ENCODE data around the gene CARS1. TPM values are rescaled to one million over a fixed set of nuclear protein-coding genes. Genes with fewer than 3 reads are reported as not detected.

Gene CARS1
- total and polyA plus RNA-seq, 10 of the 15 experiments (the other 5 are each of a cell fraction or from before 2014, with no cell fraction given): 7.8 to 60.6 (median 45.7) TPM

GRCh38 chr11:3040881-3041280 lies 16.3 kb downstream of the CARS1 start:
- ATAC-seq: no peak
- no peak overlapping the region for H3K4me3 ChIP-seq
- no peak for DNase-seq (ENCODE audit: low read depth, low spot score)
- H3K27ac ChIP-seq (ENCODE audit: control insufficient read depth, insufficient read depth): no peak overlapping the region
- no peaks in the 10 kb centered on the region for H4K20me1 ChIP-seq (ENCODE audit: control insufficient read depth, insufficient read depth)
- ChIA-PET SMC1A (ENCODE audit: uncharacterized antibody, unreplicated experiment) (interaction anchor here (2.2 kb wide), 1 partner anchor 9 kb away, joined by 8 read pairs; no protein-coding TSS in a partner anchor), CTCF (interaction anchor here (0.7 to 6.6 kb wide), 3 partner anchors 8 to 50 kb away, joined by 3 to 143 read pairs (median 77); no protein-coding TSS in a partner anchor), POLR2A (no interaction called here), RAD21 (ENCODE audit: unreplicated experiment) (interaction anchor here (1.5 to 4.0 kb wide), 2 partner anchors 9 to 51 kb away, joined by 4 to 15 read pairs; no protein-coding TSS in a partner anchor)
- H3K4me1 ChIP-seq (ENCODE audit: control insufficient read depth, insufficient read depth, low read length): peaks cover 20% of the 10 kb centered on the region
- H3K9me3 ChIP-seq (replicated peaks; ENCODE audit: control insufficient read depth, insufficient read depth, low read length): no peaks in the 10 kb centered on the region
- in situ Hi-C loops (cut with MboI): loop anchor here (5.0 kb wide), 1 partner anchor 51 kb away; no protein-coding TSS in a partner anchor
- H3K27me3 ChIP-seq (replicated peaks in 1 of 2; ENCODE audit: control insufficient read depth in 2 of 2, insufficient read depth in 2 of 2, low read length in 1 of 2): no peaks in the 10 kb centered on the region
- no peaks in the 10 kb centered on the region; the same call in none of the 2 replicates for H3K79me2 ChIP-seq (ENCODE audit: control insufficient read depth, insufficient read depth, low read length)
- WGBS (ENCODE audit: insufficient coverage, insufficient replicate concordance, low lambda C conversion rate, missing lambda C conversion rate): 88% methylated on average over 9 of the region's 9 CpGs
- TF ChIP-seq PBX3 (IDR thresholded peaks at IDR 0.05; ENCODE audit: insufficient replicate concordance, low read depth, low read length) (no peak), SUZ12 (IDR thresholded peaks at IDR 0.05; ENCODE audit: unreplicated experiment) (no peak), PML (IDR thresholded peaks at IDR 0.05; ENCODE audit: low read length) (no peak), NR2F1 (conservative IDR thresholded peaks at IDR 0.05) (no peak)
- no peak overlapping the region for H3K4me2 ChIP-seq (ENCODE audit: control insufficient read depth, insufficient read depth)
- intact Hi-C loops (cut with micrococcal nuclease; ENCODE audit: unreplicated experiment): no loop called here
- H3K36me3 ChIP-seq (ENCODE audit: control insufficient read depth in 2 of 2, insufficient read depth in 2 of 2, low read length in 1 of 2): peaks cover 38 to 39% of the 10 kb centered on the region in 2 experiments
- no peak overlapping the region for H2AFZ ChIP-seq (ENCODE audit: control insufficient read depth, low read depth, low read length)
- no peak for FAIRE-seq
- no peak overlapping the region for H3K9ac ChIP-seq (ENCODE audit: control insufficient read depth, insufficient read depth, low read length)
- no TSS peak for BruUV-seq (replicated peaks)

GRCh38 chr11:3037945-3038271 lies 19.3 kb downstream of the CARS1 start:
- FAIRE-seq: no peak
- Histone ChIP-seq H3K79me2 (ENCODE audit: control insufficient read depth, insufficient read depth, low read length) (no peaks in the 10 kb centered on the region; the same call in none of the 2 replicates), H2AFZ (ENCODE audit: control insufficient read depth, low read depth, low read length) (no peak overlapping the region), H3K9ac (ENCODE audit: control insufficient read depth, insufficient read depth, low read length) (no peak overlapping the region), H3K9me3 (replicated peaks; ENCODE audit: control insufficient read depth, insufficient read depth, low read length) (no peaks in the 10 kb centered on the region), H3K36me3 (ENCODE audit: control insufficient read depth in 2 of 2, insufficient read depth in 2 of 2, low read length in 1 of 2) (peaks cover 33 to 46% of the 10 kb centered on the region in 2 experiments), H3K27me3 (replicated peaks in 1 of 2; ENCODE audit: control insufficient read depth in 2 of 2, insufficient read depth in 2 of 2, low read length in 1 of 2) (no peaks in the 10 kb centered on the region), H3K4me1 (ENCODE audit: control insufficient read depth, insufficient read depth, low read length) (peaks cover 29% of the 10 kb centered on the region), H3K4me2 (ENCODE audit: control insufficient read depth, insufficient read depth) (no peak overlapping the region), H3K27ac (ENCODE audit: control insufficient read depth, insufficient read depth) (no peak overlapping the region), H3K4me3 (no peak overlapping the region), H4K20me1 (ENCODE audit: control insufficient read depth, insufficient read depth) (no peaks in the 10 kb centered on the region)
- ChIA-PET CTCF (interaction anchor here (0.6 to 6.6 kb wide), 13 partner anchors 11 to 1091 kb away, joined by 3 to 143 read pairs (median 5); no protein-coding TSS in a partner anchor), SMC1A (ENCODE audit: uncharacterized antibody, unreplicated experiment) (interaction anchor here (0.8 to 5.6 kb wide), 7 partner anchors 11 to 78 kb away, joined by 3 to 47 read pairs (median 4); partner anchors contain the start of gene CARS1), POLR2A (interaction anchor here (1.1 kb wide), 1 partner anchor 53 kb away, joined by 3 read pairs; no protein-coding TSS in a partner anchor), RAD21 (ENCODE audit: unreplicated experiment) (interaction anchor here (1.8 to 4.6 kb wide), 3 partner anchors 12 to 52 kb away, joined by 3 to 51 read pairs (median 15); no protein-coding TSS in a partner anchor)
- no TSS peak for BruUV-seq (replicated peaks)
- no peak for DNase-seq (ENCODE audit: low read depth, low spot score)
- intact Hi-C loops (cut with micrococcal nuclease; ENCODE audit: unreplicated experiment) (loop anchor here (1.0 kb wide), 1 partner anchor 53 kb away; no protein-coding TSS in a partner anchor), in situ Hi-C loops (cut with MboI) (no loop called here)
- TF ChIP-seq, protein P1, sequence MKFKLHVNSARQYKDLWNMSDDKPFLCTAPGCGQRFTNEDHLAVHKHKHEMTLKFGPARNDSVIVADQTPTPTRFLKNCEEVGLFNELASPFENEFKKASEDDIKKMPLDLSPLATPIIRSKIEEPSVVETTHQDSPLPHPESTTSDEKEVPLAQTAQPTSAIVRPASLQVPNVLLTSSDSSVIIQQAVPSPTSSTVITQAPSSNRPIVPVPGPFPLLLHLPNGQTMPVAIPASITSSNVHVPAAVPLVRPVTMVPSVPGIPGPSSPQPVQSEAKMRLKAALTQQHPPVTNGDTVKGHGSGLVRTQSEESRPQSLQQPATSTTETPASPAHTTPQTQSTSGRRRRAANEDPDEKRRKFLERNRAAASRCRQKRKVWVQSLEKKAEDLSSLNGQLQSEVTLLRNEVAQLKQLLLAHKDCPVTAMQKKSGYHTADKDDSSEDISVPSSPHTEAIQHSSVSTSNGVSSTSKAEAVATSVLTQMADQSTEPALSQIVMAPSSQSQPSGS (IDR thresholded peaks at IDR 0.05; ENCODE audit: low read length): no peak
- TF ChIP-seq, protein P2, sequence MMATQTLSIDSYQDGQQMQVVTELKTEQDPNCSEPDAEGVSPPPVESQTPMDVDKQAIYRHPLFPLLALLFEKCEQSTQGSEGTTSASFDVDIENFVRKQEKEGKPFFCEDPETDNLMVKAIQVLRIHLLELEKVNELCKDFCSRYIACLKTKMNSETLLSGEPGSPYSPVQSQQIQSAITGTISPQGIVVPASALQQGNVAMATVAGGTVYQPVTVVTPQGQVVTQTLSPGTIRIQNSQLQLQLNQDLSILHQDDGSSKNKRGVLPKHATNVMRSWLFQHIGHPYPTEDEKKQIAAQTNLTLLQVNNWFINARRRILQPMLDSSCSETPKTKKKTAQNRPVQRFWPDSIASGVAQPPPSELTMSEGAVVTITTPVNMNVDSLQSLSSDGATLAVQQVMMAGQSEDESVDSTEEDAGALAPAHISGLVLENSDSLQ (IDR thresholded peaks at IDR 0.05): no peak
- TF ChIP-seq CHD2 (IDR thresholded peaks at IDR 0.05; ENCODE audit: borderline replicate concordance, low read depth, low read length): no peak
- TF ChIP-seq TCF3 (IDR thresholded peaks at IDR 0.05; ENCODE audit: borderline replicate concordance, insufficient read depth, low read depth, low read length): no peak
- TF ChIP-seq BHLHE40 (IDR thresholded peaks at IDR 0.05; ENCODE audit: borderline replicate concordance in 1 of 2, low read depth in 2 of 2, low read length in 1 of 2): no peak
- no peak for TF ChIP-seq EP300 (IDR thresholded peaks at IDR 0.05; ENCODE audit: borderline replicate concordance in 1 of 2, control insufficient read depth in 1 of 2, low read depth in 2 of 2, low read length in 2 of 2)
- no peak for TF ChIP-seq RAD51 (IDR thresholded peaks at IDR 0.05)
- TF ChIP-seq SUPT20H (IDR thresholded peaks at IDR 0.05; ENCODE audit: borderline replicate concordance, control insufficient read depth, low read depth, low read length): no peak
- WGBS (ENCODE audit: insufficient coverage, insufficient replicate concordance, low lambda C conversion rate, missing lambda C conversion rate): 98% methylated on average over 12 of the region's 12 CpGs
- ATAC-seq: no peak

All from GM12878 (cell line).